CD8-positive, alpha-beta memory T cell (primary cell): ENCODE results near the gene PLD4. TPM values are rescaled to one million over a fixed set of nuclear protein-coding genes. Genes with fewer than 3 reads are reported as not detected.

ENCODE experiments used
- CTCF ChIA-PET: fragments of 350-600 bp; sonication (Branson Sonifier 250); formaldehyde crosslinking; loops from one replicate; lab custom pipeline; 2021; ENCODE audit warnings: antibody characterized with exemption; lab: Charles Lee
- POLR2A ChIA-PET: fragments of 350-600 bp; sonication (Branson Sonifier 250); formaldehyde crosslinking; loops from one replicate; lab custom pipeline; 2021; ENCODE audit warnings: antibody characterized with exemption; lab: Charles Lee
- DNase-seq, 5 donors: peaks; one replicate each; pipeline versions ENCODE4 v3.0.0 to v3.0.0-alpha.2; 2020 to 2022; ENCODE audit warnings: mixed read lengths in 1 of 5
- H3K27ac ChIP-seq: one replicate; pipeline ENCODE4 v1.7.0; 2013; ENCODE audit warnings: low read depth, mild to moderate bottlenecking, low read length, moderate library complexity
- H3K27me3 ChIP-seq: 2 replicates; pipeline ENCODE4 v1.7.0; 2013; ENCODE audit warnings: low read length, mild to moderate bottlenecking; ENCODE audit not compliant: insufficient read depth, poor library complexity, severe bottlenecking
- H3K36me3 ChIP-seq: 2 replicates; pipeline ENCODE4 v1.7.0; 2013; ENCODE audit warnings: mild to moderate bottlenecking, low read length, moderate library complexity; ENCODE audit not compliant: insufficient read depth
- H3K4me1 ChIP-seq: 2 replicates; pipeline ENCODE4 v1.7.0; 2013; ENCODE audit warnings: mild to moderate bottlenecking, low read length, moderate library complexity; ENCODE audit not compliant: insufficient read depth
- H3K4me3 ChIP-seq: 2 replicates; pipeline ENCODE4 v1.7.0; 2013; ENCODE audit warnings: mild to moderate bottlenecking, low read length
- H3K9me3 ChIP-seq: 2 replicates; pipeline ENCODE4 v1.7.0; 2013; ENCODE audit warnings: mild to moderate bottlenecking, low read length
- H3K27ac Mint-ChIP-seq, 8 donors: one replicate each; pipeline ENCODE4 v1.8.0; 2020 to 2021; ENCODE audit warnings: mixed read lengths in 8 of 8, mild to moderate bottlenecking in 6 of 8, inconsistent platforms in 3 of 8, moderate library complexity in 3 of 8
- H3K27me3 Mint-ChIP-seq, 2 donors: one replicate each; pipeline ENCODE4 v1.8.0; 2020 to 2021; ENCODE audit warnings: mixed read lengths in 2 of 2, mild to moderate bottlenecking in 1 of 2, moderate library complexity in 1 of 2
- H3K36me3 Mint-ChIP-seq, 3 donors: one replicate each; pipeline ENCODE4 v1.8.0; 2020 to 2021; ENCODE audit warnings: mixed read lengths in 3 of 3, inconsistent platforms in 1 of 3, mild to moderate bottlenecking in 1 of 3
- H3K4me1 Mint-ChIP-seq, 3 donors: one replicate each; pipeline ENCODE4 v1.8.0; 2020 to 2021; ENCODE audit warnings: mixed read lengths in 3 of 3, inconsistent platforms in 1 of 3, mild to moderate bottlenecking in 1 of 3
- H3K4me3 Mint-ChIP-seq, 7 donors: one replicate each; pipeline ENCODE4 v1.8.0; 2020 to 2021; ENCODE audit warnings: mixed read lengths in 7 of 7, mild to moderate bottlenecking in 6 of 7, moderate library complexity in 4 of 7, inconsistent platforms in 2 of 7
- H3K9me3 Mint-ChIP-seq, 5 donors: one replicate each; pipeline ENCODE4 v1.8.0; 2020 to 2022; ENCODE audit warnings: mixed read lengths in 5 of 5, mild to moderate bottlenecking in 3 of 5, moderate library complexity in 2 of 5, inconsistent platforms in 1 of 5
- polyA plus RNA-seq: library from polyadenylated mRNA; unstranded; fragments of 300-500 nt; fragmentation: Illumina TruSeq; gene quantifications from one replicate; pipeline ENCODE4 v1.2.3, GENCODE V29; 2021
- total RNA-seq, 2 experiments: library from RNA; stranded (reverse); gene quantifications; one replicate each; pipeline ENCODE4 v1.2.3, GENCODE V29; 2021

The PLD4 gene
- total and polyA plus RNA-seq, 3 experiments from 2014 or later, result 0.04 TPM; not detected in 2

DNA sequence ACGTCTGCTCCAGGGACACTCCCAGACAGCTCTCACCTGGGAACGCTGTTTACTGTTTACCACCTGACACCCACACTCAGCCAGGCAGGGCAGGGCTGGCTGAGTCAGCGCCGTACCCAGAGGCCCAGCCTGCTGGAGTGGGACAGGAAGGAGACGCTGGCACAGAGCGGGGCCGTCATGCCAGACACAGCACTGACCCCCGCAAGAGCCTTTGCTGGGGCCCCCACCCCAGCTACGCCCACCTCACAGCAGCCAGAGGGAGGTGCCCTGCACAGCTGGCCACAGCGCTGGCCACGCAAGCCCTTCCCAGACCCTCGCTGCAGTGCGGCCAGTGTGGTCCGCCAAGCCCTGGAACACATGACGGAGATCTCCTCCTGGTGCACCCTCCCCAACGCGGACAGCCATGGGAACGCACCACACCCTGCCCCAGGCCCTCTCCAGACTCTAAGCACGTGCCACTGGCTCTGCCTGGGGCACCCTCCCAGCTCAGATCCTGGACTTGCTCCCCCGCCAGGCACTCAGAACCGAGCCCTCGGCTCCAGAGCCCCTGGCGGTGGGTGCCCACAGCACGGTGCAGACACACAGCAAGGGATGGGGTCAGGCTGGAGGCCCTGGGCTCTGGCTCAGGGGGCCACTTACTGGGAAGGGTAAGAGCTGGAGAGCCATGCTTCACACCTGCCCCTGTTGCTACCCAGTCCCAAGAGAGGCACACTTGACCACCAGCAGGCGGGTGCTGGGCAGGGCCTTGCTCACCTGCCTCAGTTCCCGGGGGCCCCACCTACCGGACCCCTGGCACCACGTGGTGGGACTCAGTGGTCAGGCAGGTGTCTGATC lies 47.8 kb downstream of the PLD4 start:
- H3K9me3 Mint-ChIP-seq, result no peaks in the 10 kb centered on the region
- peaks cover 3 to 13% (median 8%) of the 10 kb centered on the region in 3 donors for H3K4me1 Mint-ChIP-seq
- Histone ChIP-seq H3K4me1 (peaks cover 3% of the 10 kb centered on the region), H3K9me3 (no peaks in the 10 kb centered on the region), H3K27me3 (peaks cover 18% of the 10 kb centered on the region), H3K36me3 (no peaks in the 10 kb centered on the region), H3K4me3 (no peak overlapping the region), H3K27ac (no peak overlapping the region)
- H3K27me3 Mint-ChIP-seq, result peaks cover 11 to 33% of the 10 kb centered on the region in 2 donors
- no peak overlapping the region for H3K27ac Mint-ChIP-seq
- H3K36me3 Mint-ChIP-seq, result no peaks in the 10 kb centered on the region
- no peak overlapping the region for H3K4me3 Mint-ChIP-seq
- POLR2A ChIA-PET, result no interaction called here
- CTCF ChIA-PET, result interaction anchor here (6.5 kb wide), 1 partner anchor 72 kb away, joined by 122 read pairs; no protein-coding TSS in a partner anchor
- DNase-seq, result no peak

DNA sequence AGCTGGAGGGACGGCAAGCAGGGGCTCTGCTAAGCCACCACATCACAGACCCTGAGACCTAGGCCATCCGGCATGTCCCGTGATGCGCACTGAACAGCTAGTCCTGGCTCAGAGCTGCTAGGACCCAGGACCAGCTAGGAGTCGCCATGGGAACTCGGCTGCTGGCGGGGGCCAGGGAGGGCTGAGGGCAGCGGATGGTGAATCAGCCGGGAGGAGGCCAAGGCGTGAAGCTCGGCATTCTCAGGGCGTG lies 48.4 kb downstream of the PLD4 start:
- ChIA-PET CTCF (interaction anchor here (6.5 kb wide), 1 partner anchor 72 kb away, joined by 122 read pairs; no protein-coding TSS in a partner anchor), POLR2A (no interaction called here)
- Histone ChIP-seq H3K9me3 (no peaks in the 10 kb centered on the region), H3K27ac (no peak overlapping the region), H3K27me3 (peaks cover 17% of the 10 kb centered on the region), H3K36me3 (no peaks in the 10 kb centered on the region), H3K4me1 (peaks cover 7% of the 10 kb centered on the region), H3K4me3 (no peak overlapping the region)
- DNase-seq, result peak in 1 of 5 donors; percentile 44
- Mint-ChIP-seq H3K4me3 (no peak overlapping the region), H3K36me3 (no peaks in the 10 kb centered on the region), H3K4me1 (peaks cover 3 to 17% (median 11%) of the 10 kb centered on the region in 3 donors), H3K27ac (no peak overlapping the region), H3K9me3 (no peaks in the 10 kb centered on the region), H3K27me3 (peaks cover 11 to 36% of the 10 kb centered on the region in 2 donors)

GRCh38 chr14:104973385-104974145 lies 48.9 kb downstream of the PLD4 start:
- H3K27me3 Mint-ChIP-seq, result peaks cover 12 to 33% of the 10 kb centered on the region in 2 donors
- H3K9me3 Mint-ChIP-seq, result no peaks in the 10 kb centered on the region
- H3K27me3 ChIP-seq, result peaks cover 16% of the 10 kb centered on the region
- H3K9me3 ChIP-seq, result no peaks in the 10 kb centered on the region
- no peak overlapping the region for H3K27ac ChIP-seq
- no peaks in the 10 kb centered on the region for H3K36me3 Mint-ChIP-seq
- no peak overlapping the region for H3K4me3 ChIP-seq
- CTCF ChIA-PET, result interaction anchor here (1.2 to 6.5 kb wide), 5 partner anchors 12 to 208 kb away, joined by 3 to 122 read pairs (median 6); partner anchors contain the start of gene CLBA1
- peak in 1 of 5 donors; percentile 43 for DNase-seq
- no peak overlapping the region for H3K27ac Mint-ChIP-seq
- peaks cover 7% of the 10 kb centered on the region for H3K4me1 ChIP-seq
- no peak overlapping the region for H3K4me3 Mint-ChIP-seq
- POLR2A ChIA-PET, result no interaction called here
- no peaks in the 10 kb centered on the region for H3K36me3 ChIP-seq
- H3K4me1 Mint-ChIP-seq, result peaks cover 5 to 19% (median 11%) of the 10 kb centered on the region in 3 donors

- H3K4me1 ChIP-seq, result peaks cover 7% of the 10 kb centered on the region
- Mint-ChIP-seq H3K27me3 (peaks cover 16 to 32% of the 10 kb centered on the region in 2 donors), H3K4me1 (peaks cover 5 to 25% (median 11%) of the 10 kb centered on the region in 3 donors), H3K9me3 (no peaks in the 10 kb centered on the region), H3K4me3 (no peak overlapping the region), H3K27ac (peak overlapping the region in 1 of 8 donors; percentile 50), H3K36me3 (no peaks in the 10 kb centered on the region)
- no peak for DNase-seq
- no peaks in the 10 kb centered on the region for H3K36me3 ChIP-seq
- H3K27ac ChIP-seq, result no peak overlapping the region
- H3K4me3 ChIP-seq, result no peak overlapping the region
- peaks cover 16% of the 10 kb centered on the region for H3K27me3 ChIP-seq
- no peaks in the 10 kb centered on the region for H3K9me3 ChIP-seq
- CTCF ChIA-PET, result interaction anchor here (1.0 to 6.5 kb wide), 8 partner anchors 11 to 227 kb away, joined by 3 to 122 read pairs (median 6); partner anchors contain the start of gene CLBA1
- POLR2A ChIA-PET, result interaction anchor here (2.0 kb wide), 1 partner anchor 72 kb away, joined by 7 read pairs; no protein-coding TSS in a partner anchor
Measured at GRCh38 chr14:104974146-104974541, 49.5 kb downstream of the PLD4 start.

DNA sequence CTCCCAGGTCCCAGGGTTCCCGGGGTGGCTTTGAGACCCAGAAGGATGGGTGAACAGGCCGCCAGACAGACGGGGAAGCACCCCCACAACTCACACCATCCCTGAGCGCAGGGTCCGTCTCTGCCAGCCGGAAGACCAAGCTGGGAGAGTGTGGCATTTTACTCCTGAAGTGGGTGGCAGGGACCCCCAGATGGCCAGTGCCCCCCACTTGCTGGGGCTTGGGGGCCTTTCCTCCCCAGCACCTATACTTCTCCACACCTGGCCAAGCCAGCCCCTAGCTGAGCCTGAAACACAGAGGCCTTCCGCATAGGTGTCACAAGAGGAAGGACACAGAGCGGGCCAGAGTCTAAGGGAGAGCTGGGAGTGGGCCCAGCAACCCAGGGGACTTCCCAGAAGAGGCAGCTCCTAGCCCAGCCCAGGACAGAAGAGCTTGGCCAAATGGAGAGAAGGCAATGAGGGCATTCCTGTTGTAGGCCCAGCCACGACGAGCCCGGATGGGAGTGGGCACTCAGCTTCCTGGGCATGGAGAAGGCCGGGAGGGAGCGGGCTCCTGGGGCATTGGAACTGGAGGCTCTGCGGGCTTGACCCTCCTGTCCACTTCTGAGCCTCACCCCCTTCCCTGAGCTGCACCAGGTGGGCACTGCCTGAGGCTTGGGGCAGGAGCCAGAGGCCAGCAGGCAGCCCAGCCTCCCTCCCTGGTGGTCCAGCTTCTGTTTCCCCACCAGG lies 50.1 kb downstream of the PLD4 start:
- H3K36me3 Mint-ChIP-seq, result no peaks in the 10 kb centered on the region
- H3K4me3 Mint-ChIP-seq, result no peak overlapping the region
- ChIA-PET POLR2A (interaction anchor here (1.3 to 2.0 kb wide), 2 partner anchors 51 to 71 kb away, joined by 3 to 7 read pairs; no protein-coding TSS in a partner anchor), CTCF (interaction anchor here (0.9 to 6.5 kb wide), 15 partner anchors 10 to 377 kb away, joined by 3 to 122 read pairs (median 5); partner anchors contain the start of gene CLBA1)
- H3K27ac Mint-ChIP-seq, result peak overlapping the region in 1 of 8 donors; percentile 50
- no peaks in the 10 kb centered on the region for H3K9me3 Mint-ChIP-seq
- Histone ChIP-seq H3K36me3 (no peaks in the 10 kb centered on the region), H3K27me3 (peaks cover 16% of the 10 kb centered on the region), H3K4me3 (no peak overlapping the region), H3K9me3 (no peaks in the 10 kb centered on the region), H3K27ac (no peak overlapping the region), H3K4me1 (peaks cover 7% of the 10 kb centered on the region)
- peaks cover 5 to 27% (median 11%) of the 10 kb centered on the region in 3 donors for H3K4me1 Mint-ChIP-seq
- no peak for DNase-seq
- peaks cover 20 to 37% of the 10 kb centered on the region in 2 donors for H3K27me3 Mint-ChIP-seq

DNA sequence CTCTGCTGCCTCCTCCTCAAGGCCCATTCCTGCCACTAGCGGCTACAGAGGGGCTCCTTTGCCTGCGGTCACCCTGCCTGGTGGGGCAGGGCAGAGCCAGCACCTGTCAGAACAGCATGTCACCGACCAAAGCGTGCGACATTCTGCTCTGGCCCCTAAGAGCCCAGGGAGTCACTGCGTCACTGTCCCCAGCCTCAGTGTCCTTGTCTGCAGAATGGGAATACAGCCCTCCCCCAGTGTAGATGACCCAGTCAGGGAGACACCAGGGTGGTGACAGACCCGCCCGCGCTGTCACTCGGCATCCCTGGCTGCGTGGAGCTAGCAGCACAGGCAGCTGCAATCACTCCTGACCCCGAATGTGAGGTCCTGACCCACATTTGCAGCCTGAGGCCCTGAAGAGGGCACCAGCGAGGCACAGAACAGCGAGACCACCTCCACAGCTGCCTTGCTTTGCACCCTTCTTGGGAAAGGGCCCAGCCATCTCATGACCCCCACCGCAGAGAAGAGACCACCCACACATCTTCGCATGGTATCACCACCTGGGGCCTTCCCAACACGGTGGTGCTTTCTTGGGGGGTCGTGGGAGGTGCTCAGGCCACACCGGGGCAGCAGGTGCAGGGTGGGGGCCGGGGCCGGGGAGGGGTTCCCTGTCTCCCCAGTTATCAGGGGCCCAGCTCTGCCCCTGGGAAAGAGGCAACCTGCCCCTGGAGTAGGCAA lies 51.0 kb downstream of the PLD4 start:
- peak in 1 of 5 donors; percentile 17 for DNase-seq
- H3K27me3 Mint-ChIP-seq, result peaks cover 22 to 38% of the 10 kb centered on the region in 2 donors
- H3K36me3 ChIP-seq, result no peaks in the 10 kb centered on the region
- H3K4me1 ChIP-seq, result peaks cover 7% of the 10 kb centered on the region
- peaks cover 16% of the 10 kb centered on the region for H3K27me3 ChIP-seq
- no peaks in the 10 kb centered on the region for H3K9me3 ChIP-seq
- peak overlapping the region in 1 of 7 donors; percentile 32 for H3K4me3 Mint-ChIP-seq
- H3K4me3 ChIP-seq, result no peak overlapping the region
- peaks cover 5 to 27% (median 11%) of the 10 kb centered on the region in 3 donors for H3K4me1 Mint-ChIP-seq
- no peaks in the 10 kb centered on the region for H3K36me3 Mint-ChIP-seq
- H3K27ac Mint-ChIP-seq, result peak overlapping the region in 2 of 8 donors; percentile 37 to 84
- no peaks in the 10 kb centered on the region for H3K9me3 Mint-ChIP-seq
- H3K27ac ChIP-seq, result no peak overlapping the region
- ChIA-PET CTCF (interaction anchor here (0.7 to 6.5 kb wide), 16 partner anchors 9 to 376 kb away, joined by 3 to 122 read pairs (median 6); partner anchors contain the start of gene GPR132), POLR2A (interaction anchor here (1.3 to 2.0 kb wide), 2 partner anchors 50 to 70 kb away, joined by 3 to 7 read pairs; no protein-coding TSS in a partner anchor)
